Chondrocyte (in vitro differentiated cells): ENCODE measurements around the gene NAPEPLD. TPM values are rescaled to one million over a fixed set of nuclear protein-coding genes. Genes with fewer than 3 reads are reported as not detected.

ENCODE experiments used
- DNase-seq: peaks from one replicate; pipeline ENCODE4 v3.0.0; 2021; ENCODE audit warnings: mixed read lengths, low spot score
- H3K27ac Mint-ChIP-seq: one replicate; pipeline ENCODE4 v1.8.0; 2021; ENCODE audit warnings: mild to moderate bottlenecking, moderate library complexity, mixed read lengths; ENCODE audit not compliant: unreplicated experiment
- H3K27me3 Mint-ChIP-seq: 2 replicates; pipeline ENCODE4 v1.8.0; 2021; ENCODE audit warnings: low read depth, mixed read lengths
- H3K36me3 Mint-ChIP-seq: 2 replicates; pipeline ENCODE4 v1.8.0; 2021; ENCODE audit warnings: low read depth, mixed read lengths
- H3K4me1 Mint-ChIP-seq: 2 replicates; pipeline ENCODE4 v1.8.0; 2021; ENCODE audit warnings: low read depth, mild to moderate bottlenecking, mixed read lengths
- H3K4me3 Mint-ChIP-seq: one replicate; pipeline ENCODE4 v1.8.0; 2021; ENCODE audit warnings: mild to moderate bottlenecking, moderate library complexity, mixed read lengths; ENCODE audit not compliant: unreplicated experiment
- H3K9me3 Mint-ChIP-seq: 2 replicates; pipeline ENCODE4 v1.8.0; 2021; ENCODE audit warnings: low read depth, mixed read lengths
- CTCF ChIP-seq: fragments of 200-600 bp; sonication (generic); IDR thresholded peaks from 2 replicates; pipeline ENCODE4 v1.5.0; 2021; ENCODE audit warnings: antibody characterized with exemption, mild to moderate bottlenecking, moderate library complexity
- total RNA-seq: library from RNA; stranded (reverse); gene quantifications from 3 replicates; pipeline ENCODE4 v1.2.1, GENCODE V29; 2021

The NAPEPLD gene
- total RNA-seq, 1 donor from 2014 or later, result 9.7 TPM

- H3K9me3 Mint-ChIP-seq, result no peaks in the 10 kb centered on the region
- no peaks in the 10 kb centered on the region for H3K27me3 Mint-ChIP-seq
- H3K36me3 Mint-ChIP-seq, result peaks cover 2% of the 10 kb centered on the region
- H3K4me1 Mint-ChIP-seq, result peaks cover 16% of the 10 kb centered on the region
- no peak for TF ChIP-seq CTCF
- no peak overlapping the region for H3K4me3 Mint-ChIP-seq
- no peak for DNase-seq
- H3K27ac Mint-ChIP-seq, result peak overlapping the region; percentile 63
Observed at GRCh38 chr7:103140685-103141084, 8.2 kb downstream of the NAPEPLD start.

GRCh38 chr7:103140061-103140460 lies 8.8 kb downstream of the NAPEPLD start:
- H3K4me3 Mint-ChIP-seq, result no peak overlapping the region
- DNase-seq, result no peak

GRCh38 chr7:103134836-103135554 lies 13.9 kb downstream of the NAPEPLD start:
- no peaks in the 10 kb centered on the region for H3K27me3 Mint-ChIP-seq
- peaks cover 18% of the 10 kb centered on the region for H3K4me1 Mint-ChIP-seq
- H3K4me3 Mint-ChIP-seq, result no peak overlapping the region
- H3K27ac Mint-ChIP-seq, result no peak overlapping the region
- H3K9me3 Mint-ChIP-seq, result no peaks in the 10 kb centered on the region
- no peaks in the 10 kb centered on the region for H3K36me3 Mint-ChIP-seq
- TF ChIP-seq CTCF, result no peak
- DNase-seq, result no peak

More at GRCh38 chr7:103140061-103140460, 8.8 kb downstream of the NAPEPLD start:
- peaks cover 21% of the 10 kb centered on the region for H3K4me1 Mint-ChIP-seq
- H3K36me3 Mint-ChIP-seq, result peaks cover 2% of the 10 kb centered on the region
- H3K27ac Mint-ChIP-seq, result peak overlapping the region; percentile 63
- no peaks in the 10 kb centered on the region for H3K27me3 Mint-ChIP-seq
- H3K9me3 Mint-ChIP-seq, result no peaks in the 10 kb centered on the region
- TF ChIP-seq CTCF, result no peak

GRCh38 chr7:103132995-103133688 lies 15.8 kb downstream of the NAPEPLD start:
- H3K27me3 Mint-ChIP-seq, result no peaks in the 10 kb centered on the region
- peaks cover 29% of the 10 kb centered on the region for H3K4me1 Mint-ChIP-seq
- DNase-seq, result no peak
- peaks cover under 1% of the 10 kb centered on the region for H3K36me3 Mint-ChIP-seq
- no peak overlapping the region for H3K27ac Mint-ChIP-seq
- H3K9me3 Mint-ChIP-seq, result no peaks in the 10 kb centered on the region
- H3K4me3 Mint-ChIP-seq, result no peak overlapping the region
- no peak for TF ChIP-seq CTCF

- Mint-ChIP-seq H3K9me3 (no peaks in the 10 kb centered on the region), H3K4me1 (peaks cover 29% of the 10 kb centered on the region), H3K4me3 (no peak overlapping the region), H3K36me3 (peaks cover 5% of the 10 kb centered on the region), H3K27ac (no peak overlapping the region), H3K27me3 (no peaks in the 10 kb centered on the region)
- DNase-seq, result no peak
- TF ChIP-seq CTCF, result no peak
Observed at GRCh38 chr7:103130901-103131624, 17.8 kb downstream of the NAPEPLD start.
